ENCODE data around the gene ADGRG2. TPM values are rescaled to one million over a fixed set of nuclear protein-coding genes. Genes with fewer than 3 reads are reported as not detected.

Gene ADGRG2
- total and polyA plus RNA-seq, 9 of the 15 experiments (the other 6 are each of a cell fraction or from before 2014, with no cell fraction given): 0.03 TPM; not detected in 8

GRCh38 chrX:19122641-19123009 lies 357 bp upstream of the ADGRG2 start:
- Histone ChIP-seq H3K4me3 (no peak overlapping the region), H3K9ac (ENCODE audit: insufficient read depth in 1 of 2, low read depth in 2 of 2, low read length in 2 of 2) (no peak overlapping the region), H3K27me3 (ENCODE audit: control insufficient read depth in 2 of 2, insufficient read depth in 2 of 2, low read length in 2 of 2) (peaks cover 4 to 8% of the 10 kb centered on the region in 2 experiments; a peak in 3 of 5 replicates), H3K27ac (ENCODE audit: extremely low read depth, low read depth, low read length) (no peak overlapping the region), H3K4me2 (ENCODE audit: insufficient read depth, low read length) (no peak overlapping the region), H3K9me1 (ENCODE audit: control insufficient read depth, insufficient read depth, low read length) (no peaks in the 10 kb centered on the region), H3K79me2 (ENCODE audit: control insufficient read depth, insufficient read depth, low read length) (no peaks in the 10 kb centered on the region), H3K4me1 (replicated peaks in 1 of 2; ENCODE audit: control insufficient read depth in 2 of 2, insufficient read depth in 2 of 2, low read length in 2 of 2) (no peaks in the 10 kb centered on the region), H3K9me3 (replicated peaks; ENCODE audit: control insufficient read depth, insufficient read depth, low read depth, low read length) (no peaks in the 10 kb centered on the region), H4K20me1 (replicated peaks; ENCODE audit: control insufficient read depth, insufficient read depth, low read length) (no peaks in the 10 kb centered on the region), H2AFZ (ENCODE audit: low read depth, low read length) (no peak overlapping the region), H3K36me3 (ENCODE audit: control insufficient read depth, insufficient read depth, low read length) (no peaks in the 10 kb centered on the region)
- TF ChIP-seq BRF1 (IDR thresholded peaks at IDR 0.05; ENCODE audit: borderline replicate concordance, extremely low read depth, insufficient read length) (no peak), TSC22D4 (tag; IDR thresholded peaks at IDR 0.05) (no peak), EWSR1 (IDR thresholded peaks at IDR 0.05; ENCODE audit: borderline replicate concordance, low read depth, partially characterized antibody) (no peak), ARID3A (IDR thresholded peaks at IDR 0.05; ENCODE audit: borderline replicate concordance, low read depth, low read length) (no peak), C11orf30 (IDR thresholded peaks at IDR 0.05; ENCODE audit: low read depth) (no peak), SFPQ (IDR thresholded peaks at IDR 0.05; ENCODE audit: low read depth, low read length) (no peak), ZNF239 (CRISPR knock-in tag; IDR thresholded peaks at IDR 0.05) (no peak), KLF10 (CRISPR knock-in tag; IDR thresholded peaks at IDR 0.05) (no peak), GATAD2B (IDR thresholded peaks at IDR 0.05; ENCODE audit: borderline replicate concordance) (no peak), SMARCA4 (IDR thresholded peaks at IDR 0.05) (no peak)
- in situ Hi-C loops (cut with MboI): no loop called here
- ChIA-PET POLR2A (no interaction called here), CTCF (ENCODE audit: low intra/inter-chr PET ratio) (no interaction called here)
- no peak for DNase-seq (ENCODE audit: extremely low read depth in 1 of 4, low spot score in 3 of 4)
- FAIRE-seq: no peak
- no peak for ATAC-seq
- BruUV-seq (replicated peaks): no TSS peak
- WGBS (ENCODE audit: insufficient coverage, low coverage, missing lambda C conversion rate): 0% methylated on average over 2 of the region's 35 CpGs
- intact Hi-C loops (cut with micrococcal nuclease): no loop called here

All from K562 (cell line).